22Rv1 (cell line): ENCODE data around the gene FAM234A.

Source experiments
- CTCF ChIP-seq: fragments of 450-650 bp; IDR thresholded peaks from 2 replicates; pipeline ENCODE4 v1.5.1; 2017; ENCODE audit warnings: mild to moderate bottlenecking
- ZFX ChIP-seq: fragments of 450-650 bp; IDR thresholded peaks from 2 replicates; pipeline ENCODE4 v1.6.1; 2017; ENCODE audit warnings: antibody characterized with exemption, borderline replicate concordance

- no peak for TF ChIP-seq CTCF
- no peak for TF ChIP-seq ZFX
Observed at GRCh38 chr16:281660-282255, 47.1 kb downstream of the FAM234A start.
